Measurements from ENCODE around the gene FHAD1. TPM values are rescaled to one million over a fixed set of nuclear protein-coding genes. Genes with fewer than 3 reads are reported as not detected.

The FHAD1 gene
- total RNA-seq, 4 donors from 2014 or later = 0.54 to 1.9 (median 0.75) TPM

DNA sequence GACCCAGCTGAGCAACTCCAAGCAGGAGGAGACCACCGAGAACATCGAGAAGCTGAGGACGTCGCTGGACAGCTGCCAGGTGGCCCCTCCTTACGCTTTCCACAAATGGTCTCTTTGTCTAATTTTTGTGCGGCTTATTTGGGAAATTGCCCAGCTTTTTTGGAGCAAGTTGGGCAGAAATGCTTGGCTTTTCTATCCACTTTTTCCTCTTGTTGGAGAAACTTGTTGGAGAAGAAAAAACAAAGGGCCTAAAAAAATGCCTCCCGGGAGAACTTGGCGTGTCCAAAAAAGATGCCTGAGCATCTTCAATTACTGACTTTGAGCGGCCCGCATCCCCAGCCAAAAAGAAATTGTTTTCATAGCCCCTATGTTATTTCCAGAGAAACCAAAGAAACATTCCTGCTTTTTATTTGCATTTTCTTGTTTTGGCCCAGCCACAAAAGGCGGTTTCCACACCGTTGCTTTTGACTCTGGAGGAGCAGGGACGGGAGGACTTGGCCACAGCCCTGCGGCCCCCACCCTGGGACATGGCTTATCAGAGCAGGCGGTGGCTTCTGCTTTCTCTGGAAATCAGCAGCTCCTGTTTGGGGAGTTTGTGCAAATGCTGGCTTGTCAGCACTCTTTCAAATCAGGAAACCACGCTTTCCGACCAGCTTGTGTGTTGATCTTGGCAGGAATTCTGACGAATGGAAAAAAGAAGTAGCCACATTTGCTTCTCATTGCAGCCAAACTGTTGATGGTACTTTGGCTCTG, 81.5 kb downstream of the FHAD1 start:
- H3K27me3 ChIP-seq = no peaks in the 10 kb centered on the region
- WGBS, 2 donors = 4% methylated on average over 18 of the region's 18 CpGs
- TF ChIP-seq CTCF (IDR thresholded peaks at IDR 0.05) (no peak), POLR2A (IDR thresholded peaks at IDR 0.05) (no peak)
- peaks cover 23 to 41% of the 10 kb centered on the region in 2 donors for H3K4me1 ChIP-seq
- H3K36me3 ChIP-seq = no peaks in the 10 kb centered on the region
- no peak overlapping the region for H3K4me3 ChIP-seq (replicated peaks in 1 of 3)
- DNase-seq = peak; percentile 50 to 59
- H3K27ac ChIP-seq = peak overlapping the region; percentile 42 to 73 (median 69)
- H3K9me3 ChIP-seq = no peaks in the 10 kb centered on the region
- intact Hi-C loops (cut with DNase I) = no loop called here

DNA sequence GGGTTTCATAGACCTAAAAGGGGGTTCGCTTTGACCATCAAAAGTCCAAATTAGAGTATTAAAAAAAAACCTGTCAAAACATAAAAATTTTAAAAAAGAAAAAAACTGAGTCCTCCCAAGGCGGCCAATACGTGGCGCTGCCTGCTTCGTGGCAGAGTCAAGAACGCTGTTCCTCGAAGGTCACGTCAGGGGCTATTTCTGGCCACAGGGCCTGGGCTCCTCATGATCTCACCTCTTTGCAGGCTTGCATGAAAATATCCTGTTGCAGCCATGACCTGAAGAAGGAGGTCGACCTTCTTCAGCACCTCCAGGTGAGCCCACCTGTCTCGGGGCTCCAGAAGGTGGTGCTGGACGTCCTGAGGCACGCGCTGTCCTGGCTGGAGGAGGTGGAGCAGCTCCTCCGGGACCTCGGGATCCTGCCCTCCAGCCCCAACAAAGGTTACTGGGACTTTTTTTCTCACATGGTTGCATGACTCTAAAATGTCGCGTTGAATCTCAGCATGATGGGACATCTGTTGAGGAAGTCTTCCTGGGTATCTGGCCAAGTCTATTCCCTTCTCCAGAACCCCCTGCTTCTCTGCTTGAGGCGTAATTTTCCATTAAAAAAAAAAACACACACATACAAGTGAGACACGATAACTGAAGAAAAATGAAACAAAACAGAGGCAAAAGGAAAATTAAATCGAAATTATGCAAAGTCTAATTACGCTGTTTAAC, 82.2 kb downstream of the FHAD1 start:
- Histone ChIP-seq H3K9me3 (no peaks in the 10 kb centered on the region), H3K4me3 (replicated peaks in 1 of 3) (no peak overlapping the region), H3K27me3 (no peaks in the 10 kb centered on the region), H3K4me1 (peaks cover 23 to 41% of the 10 kb centered on the region in 2 donors), H3K27ac (peak overlapping the region in 2 of 3 donors; percentile 69 to 73), H3K36me3 (no peaks in the 10 kb centered on the region)
- TF ChIP-seq POLR2A (IDR thresholded peaks at IDR 0.05) = no peak
- no peak for TF ChIP-seq CTCF (IDR thresholded peaks at IDR 0.05)
- DNase-seq = no peak
- WGBS, 2 donors = 61% methylated on average over 19 to 21 of the region's 21 CpGs
- intact Hi-C loops (cut with DNase I) = no loop called here

- intact Hi-C loops (cut with DNase I) = no loop called here
- WGBS, 2 donors = 93 to 96% methylated on average over 8 of the region's 8 CpGs
- no peak overlapping the region for H3K4me3 ChIP-seq (replicated peaks in 1 of 3)
- TF ChIP-seq POLR2A (IDR thresholded peaks at IDR 0.05) (no peak), CTCF (IDR thresholded peaks at IDR 0.05) (no peak)
- no peaks in the 10 kb centered on the region for H3K36me3 ChIP-seq
- no peak overlapping the region for H3K27ac ChIP-seq
- H3K27me3 ChIP-seq = no peaks in the 10 kb centered on the region
- peaks cover 25 to 49% of the 10 kb centered on the region in 2 donors for H3K4me1 ChIP-seq
- DNase-seq = no peak
- no peaks in the 10 kb centered on the region for H3K9me3 ChIP-seq
These were observed 83.0 kb downstream of the FHAD1 start for GRCh38 chr1:15330028-15330427.

- H3K27me3 ChIP-seq = no peaks in the 10 kb centered on the region
- H3K27ac ChIP-seq = no peak overlapping the region
- intact Hi-C loops (cut with DNase I) = no loop called here
These were observed 84.2 kb downstream of the FHAD1 start for GRCh38 chr1:15331180-15331579.

More at GRCh38 chr1:15331180-15331579, 84.2 kb downstream of the FHAD1 start:
- no peak for DNase-seq
- Histone ChIP-seq H3K4me1 (peaks cover 35 to 61% of the 10 kb centered on the region in 2 donors), H3K4me3 (replicated peaks in 1 of 3) (no peak overlapping the region), H3K9me3 (no peaks in the 10 kb centered on the region), H3K36me3 (no peaks in the 10 kb centered on the region)
- 93 to 96% methylated on average over 5 of the region's 5 CpGs for WGBS, 2 donors
- TF ChIP-seq POLR2A (IDR thresholded peaks at IDR 0.05) = no peak
- TF ChIP-seq CTCF (IDR thresholded peaks at IDR 0.05) = no peak

Data from thyroid gland (tissue), 4 donors.